ENCODE results near the gene ANKRD10.

Gene ANKRD10

DNA sequence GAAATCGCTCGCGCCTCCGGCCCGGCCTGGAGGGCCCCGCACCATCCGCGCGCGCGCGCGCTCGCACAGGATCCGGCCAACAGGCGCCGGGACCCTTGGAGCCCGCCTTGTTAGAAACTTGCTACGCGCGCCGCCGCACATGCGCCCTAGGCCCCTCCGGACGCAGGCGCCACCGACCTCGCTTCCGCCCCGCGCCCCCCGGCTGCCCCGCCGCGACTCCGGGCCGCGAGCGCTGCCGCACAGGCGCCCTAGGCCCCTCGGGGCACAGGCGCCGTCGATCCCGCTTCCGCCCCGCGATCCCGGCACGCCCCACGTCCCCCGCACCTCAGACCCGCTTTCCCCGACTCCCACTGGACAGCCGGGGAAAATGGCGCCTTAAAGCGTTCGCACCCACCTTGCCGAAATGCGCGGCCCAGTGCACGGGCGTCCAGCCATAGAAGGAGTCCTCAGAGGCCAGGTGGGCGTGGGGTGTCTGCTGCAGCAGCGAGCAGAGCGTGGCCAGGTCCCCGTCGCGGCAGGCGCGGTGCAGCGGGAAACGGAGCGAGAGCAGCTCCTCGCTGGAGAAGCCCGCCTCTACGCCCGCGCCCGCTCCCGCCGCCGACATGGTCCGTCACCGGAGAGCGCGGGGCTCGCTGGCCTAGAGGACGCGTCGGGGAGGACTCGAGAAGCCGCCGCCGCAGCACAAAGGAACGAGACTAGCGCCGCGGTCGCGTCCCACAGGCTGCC lies 375 bp downstream of the ANKRD10 start:
- DNase-seq = peak; percentile 81

- DNase-seq = no peak
Observed at GRCh38 chr13:110914081-110914330, 863 bp downstream of the ANKRD10 start.

DNA sequence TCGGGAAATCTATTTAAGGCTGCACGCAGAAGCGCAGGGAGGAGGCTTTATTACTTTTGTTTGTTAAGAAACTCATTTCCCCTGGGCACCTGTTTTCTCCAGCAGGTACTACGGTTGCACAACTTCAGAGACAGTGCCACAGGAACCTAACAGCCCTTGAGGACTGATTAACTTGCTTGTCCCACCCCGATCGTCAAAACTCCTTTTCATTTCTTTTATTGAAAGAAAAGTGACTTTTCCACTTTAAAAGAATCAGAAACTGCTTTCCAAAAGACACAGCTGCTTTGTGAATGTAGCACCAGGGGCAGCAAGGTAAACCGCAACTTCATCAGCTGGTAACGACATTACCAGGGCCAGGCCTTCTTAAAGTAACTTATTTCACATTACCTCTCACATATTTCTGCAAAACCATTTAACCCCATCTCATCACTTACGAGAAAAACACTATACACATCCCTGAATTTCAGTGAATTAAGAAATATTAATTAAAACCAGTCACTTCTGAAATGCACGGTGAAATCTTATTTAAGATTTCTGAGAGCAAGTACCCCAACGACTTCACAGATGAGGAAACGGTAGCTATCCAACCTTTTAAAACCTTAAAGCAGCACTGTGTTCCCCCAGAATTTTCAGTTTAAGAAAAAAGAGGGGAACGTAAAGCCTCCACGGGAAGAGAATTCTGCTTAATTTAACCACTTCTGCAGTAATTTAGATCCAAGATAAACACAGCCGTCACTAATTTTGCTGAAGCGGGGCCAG lies 1.4 kb downstream of the ANKRD10 start:
- no peak for DNase-seq

DNA sequence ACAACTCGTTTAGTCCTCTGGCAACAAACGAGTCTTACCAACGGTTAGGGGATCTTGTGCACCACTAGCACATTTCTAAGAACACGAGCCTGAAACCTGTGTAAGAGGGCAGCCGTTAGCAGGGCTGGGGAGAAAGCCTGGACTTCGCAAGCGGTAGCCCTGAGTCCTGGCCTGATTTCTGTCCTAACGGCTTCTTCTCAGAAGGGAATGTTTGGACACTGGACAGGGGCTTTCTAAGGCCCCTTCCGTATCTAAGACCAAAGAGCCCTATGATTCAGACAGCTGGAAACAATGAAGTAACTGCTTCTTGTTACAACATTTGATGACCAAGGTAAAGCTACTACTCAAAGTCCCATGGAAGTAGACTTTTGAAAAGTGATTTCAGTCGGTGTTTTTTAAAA lies 2.2 kb downstream of the ANKRD10 start:
- no peak for DNase-seq

DNA sequence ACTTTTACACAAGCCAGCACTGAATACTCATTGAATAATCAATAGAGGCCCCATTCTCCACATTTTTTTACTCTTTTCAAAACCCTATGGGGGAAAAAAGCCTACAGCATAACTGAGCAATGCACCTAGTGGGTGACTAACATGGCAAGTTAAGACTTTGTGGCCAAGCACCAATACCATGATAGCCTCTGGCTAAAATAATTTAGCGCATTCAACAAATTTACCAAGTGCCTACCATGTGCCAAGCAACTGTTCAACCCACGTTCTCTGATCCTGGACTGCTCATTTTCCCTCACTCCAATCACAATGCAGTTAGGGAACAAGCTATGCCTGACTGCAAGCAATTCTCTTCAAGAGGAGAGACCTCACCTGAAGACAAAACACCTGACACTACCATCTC lies 3.0 kb downstream of the ANKRD10 start:
- DNase-seq = no peak

DNA sequence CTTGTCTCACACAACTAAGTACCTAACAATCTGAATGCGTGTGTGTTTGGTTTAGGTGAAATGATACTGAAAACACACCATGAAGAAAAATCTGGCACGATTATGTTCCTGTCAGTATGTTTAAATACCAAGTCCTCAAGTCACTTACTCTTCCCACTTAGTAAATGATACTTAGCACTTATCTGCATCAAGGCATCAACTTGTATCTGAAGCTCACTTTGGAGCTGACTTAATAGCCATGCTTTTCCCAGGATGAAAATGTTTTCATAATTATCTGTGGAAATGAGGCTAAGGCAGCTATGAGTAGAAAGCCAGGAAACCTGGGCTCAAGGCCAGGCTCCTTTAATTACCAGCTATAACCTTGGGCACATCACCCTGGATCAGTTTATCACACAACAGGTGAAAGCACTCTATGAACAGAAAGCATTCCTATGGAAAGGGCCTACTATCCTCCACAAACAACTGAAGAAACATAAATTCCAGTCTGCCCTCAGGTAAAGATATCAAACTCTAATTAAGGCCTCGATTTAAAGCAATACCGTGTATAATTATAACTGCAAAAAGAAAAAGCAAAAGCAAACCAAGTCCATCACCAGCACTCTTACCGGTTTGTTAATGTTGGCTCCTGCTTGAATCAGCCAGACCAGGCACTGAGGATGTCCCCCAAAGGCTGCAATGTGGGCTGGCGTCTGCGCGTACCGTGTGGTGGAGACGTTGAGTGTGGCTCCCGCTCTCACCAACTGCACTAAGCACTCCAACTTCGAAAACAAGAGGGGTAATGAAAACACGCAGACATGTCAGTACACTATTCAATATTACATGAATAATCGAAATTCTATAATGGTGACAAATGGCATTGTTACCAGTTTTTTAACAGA lies 4.6 kb downstream of the ANKRD10 start:
- DNase-seq = no peak

DNA sequence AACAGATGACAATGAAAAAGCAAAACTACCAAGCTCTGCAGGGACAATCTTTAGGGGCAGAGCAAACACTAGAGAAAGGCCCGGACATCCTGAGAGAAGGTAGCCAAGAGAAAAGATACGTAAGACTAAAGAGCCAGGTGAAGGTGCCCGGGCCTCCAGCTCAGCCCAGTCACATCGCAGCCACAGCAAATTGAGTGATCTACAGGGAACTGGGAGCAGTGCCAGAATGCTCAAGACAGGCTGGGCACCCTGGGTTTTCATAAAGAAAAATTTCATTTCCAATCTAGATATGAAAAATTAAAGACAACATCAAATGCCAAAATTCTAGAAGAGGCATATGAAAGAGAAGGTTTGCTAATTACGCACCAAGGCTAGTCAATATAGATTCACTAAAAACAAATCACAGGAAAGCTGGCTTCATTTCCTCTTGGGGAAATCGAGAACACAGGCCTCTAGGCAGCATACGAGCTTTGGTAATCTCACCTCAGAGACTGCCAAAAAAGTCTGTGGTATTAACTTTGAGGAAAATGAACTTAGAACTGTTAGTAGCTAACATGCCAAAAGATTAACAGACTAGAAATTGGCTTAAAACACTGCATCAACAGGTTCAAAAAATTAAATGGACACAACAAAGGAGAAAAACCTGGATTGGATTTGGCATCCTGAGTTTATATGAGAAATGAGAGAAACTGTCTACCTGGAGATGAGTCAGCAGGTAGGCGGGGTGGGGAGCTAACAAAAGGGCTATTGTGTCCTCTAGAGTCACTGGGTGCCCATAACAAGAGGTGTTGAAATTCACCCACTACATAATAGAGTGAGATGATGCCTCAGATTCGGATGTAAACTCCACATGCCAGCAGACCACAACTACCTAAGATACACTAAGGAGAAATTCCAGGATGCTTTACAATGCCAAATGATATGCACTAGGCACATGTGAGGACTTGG lies 6.6 kb downstream of the ANKRD10 start:
- DNase-seq = no peak

DNA sequence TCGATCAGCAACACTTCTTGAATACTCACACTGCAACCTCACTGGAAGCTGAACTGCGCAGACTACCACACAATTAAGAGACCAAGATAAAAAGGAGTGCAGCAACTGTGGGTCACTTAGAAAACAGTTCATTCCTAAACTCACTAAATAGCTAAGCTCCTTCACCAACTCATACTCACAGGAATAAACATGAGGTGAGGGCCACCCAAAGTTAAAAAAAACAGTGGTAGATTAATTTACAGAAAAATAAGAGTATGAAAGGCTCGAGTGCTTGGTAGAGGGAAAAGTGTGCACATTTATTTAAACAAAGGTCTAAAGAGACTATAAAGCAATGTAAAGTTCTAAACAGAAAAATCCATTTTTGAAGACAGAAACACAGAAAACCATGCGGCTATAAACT lies 7.6 kb downstream of the ANKRD10 start:
- DNase-seq = no peak

DNA sequence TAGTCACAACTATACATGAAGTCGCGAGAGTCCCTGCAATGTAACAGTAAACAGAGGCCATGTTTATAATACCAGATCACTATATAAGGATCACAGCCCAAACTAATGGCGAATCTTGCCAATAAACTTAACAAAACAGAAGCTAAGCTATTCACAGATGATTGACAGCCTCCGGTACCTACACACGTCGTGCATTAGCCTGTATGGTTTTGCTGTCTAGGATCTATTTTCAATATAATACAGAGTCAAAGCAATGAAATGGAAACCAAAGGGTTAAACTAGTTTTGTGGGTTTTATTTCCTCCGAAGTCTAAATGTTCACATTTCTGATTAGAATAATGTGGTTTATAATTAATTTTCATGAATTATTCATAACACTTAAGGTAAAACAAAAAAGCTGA lies 10.1 kb downstream of the ANKRD10 start:
- DNase-seq = no peak

- no peak for DNase-seq
Observed at GRCh38 chr13:110902370-110902769, 12.5 kb downstream of the ANKRD10 start.

- DNase-seq = no peak
Observed at GRCh38 chr13:110897521-110897920, 17.3 kb downstream of the ANKRD10 start.

- DNase-seq = no peak
Observed at GRCh38 chr13:110897014-110897413, 17.9 kb downstream of the ANKRD10 start.

GRCh38 chr13:110894086-110894485 lies 20.8 kb downstream of the ANKRD10 start:
- no peak for DNase-seq

DNA sequence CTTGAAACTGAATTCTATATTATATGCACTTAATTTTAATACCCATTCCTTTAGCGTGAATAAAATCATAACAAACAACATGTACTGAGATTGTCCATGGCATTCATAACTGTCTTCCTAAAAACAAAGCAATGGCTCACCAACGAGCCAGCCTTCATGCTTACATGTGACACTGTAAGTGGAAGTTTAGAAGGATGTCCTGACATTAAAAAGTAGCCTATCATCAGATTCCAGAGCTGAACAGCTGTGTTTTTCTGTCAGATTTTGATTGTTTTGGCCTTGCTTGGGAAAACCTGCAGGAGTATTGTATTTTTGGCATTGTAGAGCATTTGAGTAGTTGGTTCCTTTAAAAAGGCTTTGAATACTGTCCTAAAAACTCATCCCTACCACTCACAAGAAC lies 21.3 kb downstream of the ANKRD10 start:
- no peak for DNase-seq

DNA sequence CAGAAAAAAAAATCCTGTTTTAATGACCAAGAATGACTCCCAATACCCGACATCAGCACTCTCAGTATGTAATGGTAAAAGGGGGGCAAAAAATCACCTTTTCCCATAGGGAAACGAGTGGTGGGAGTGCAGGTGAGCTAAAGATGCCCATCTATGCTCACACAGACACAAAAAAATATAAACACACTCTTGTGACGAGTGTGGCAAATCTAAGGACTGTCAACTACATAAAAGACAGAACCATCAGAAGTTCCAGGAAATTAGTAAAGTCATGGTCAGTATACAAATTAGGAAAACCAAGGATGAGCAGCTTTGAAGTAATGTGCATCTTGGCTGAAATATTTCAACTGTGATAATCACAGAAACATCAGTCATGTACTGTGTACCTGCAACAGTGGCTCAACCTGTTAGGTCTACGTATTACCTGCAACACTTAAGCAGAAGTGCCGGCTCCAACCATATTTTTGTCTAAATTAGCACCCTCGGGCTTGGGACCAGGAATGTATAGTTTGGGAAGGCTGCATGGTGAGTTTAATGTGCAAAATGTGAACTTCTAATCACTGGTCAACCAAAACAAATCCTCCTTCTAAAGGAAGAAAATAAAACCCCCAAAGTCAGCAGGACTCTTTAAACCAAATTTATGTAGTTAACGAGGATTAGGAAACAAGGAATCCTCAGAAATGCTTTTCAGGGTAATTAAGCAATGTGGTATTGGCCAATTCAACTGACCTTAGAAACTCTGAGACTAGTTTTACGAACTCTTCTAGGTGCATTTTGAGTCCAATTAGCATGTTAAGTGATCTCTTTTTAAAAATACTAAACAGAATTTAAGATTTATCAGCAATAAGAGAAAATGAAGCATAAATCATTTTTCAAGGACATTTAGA lies 24.3 kb downstream of the ANKRD10 start:
- DNase-seq = no peak

GRCh38 chr13:110888390-110888789 lies 26.5 kb downstream of the ANKRD10 start:
- DNase-seq = no peak

DNA sequence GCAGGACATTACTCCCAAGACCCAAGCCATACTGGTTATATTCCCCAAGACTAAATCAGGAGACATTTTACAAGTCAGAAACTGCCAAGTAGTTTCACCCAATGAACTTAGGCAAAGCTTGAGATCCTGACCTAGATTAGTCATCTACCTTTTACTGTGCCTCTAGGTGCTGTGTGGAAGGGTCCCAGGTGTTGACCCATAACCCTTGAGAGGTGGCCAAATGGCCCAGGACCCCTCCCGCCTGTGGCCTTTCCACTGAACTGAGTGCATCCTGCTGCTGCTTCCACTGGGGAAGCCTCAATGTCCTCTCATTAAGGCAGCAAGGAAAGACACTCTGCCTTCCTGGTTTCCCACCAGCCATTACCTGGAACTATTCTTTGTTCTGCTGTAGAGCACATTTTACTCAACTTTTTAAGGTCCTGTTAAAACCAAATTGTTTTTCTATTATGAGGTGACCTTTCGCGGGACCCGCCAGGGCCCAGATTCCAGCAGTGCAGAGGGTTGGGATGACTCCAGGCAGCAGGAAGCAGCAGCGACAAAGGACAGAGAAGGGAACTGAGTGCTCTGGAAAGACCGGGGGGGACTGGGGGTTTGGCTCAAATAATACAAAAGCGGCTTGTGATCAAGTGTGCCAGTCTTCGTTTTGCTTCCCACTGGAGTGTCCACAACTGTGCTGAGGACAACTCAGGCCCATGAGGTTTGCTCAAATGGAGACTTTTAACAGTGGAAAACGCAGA lies 27.1 kb downstream of the ANKRD10 start:
- DNase-seq = no peak

DNA sequence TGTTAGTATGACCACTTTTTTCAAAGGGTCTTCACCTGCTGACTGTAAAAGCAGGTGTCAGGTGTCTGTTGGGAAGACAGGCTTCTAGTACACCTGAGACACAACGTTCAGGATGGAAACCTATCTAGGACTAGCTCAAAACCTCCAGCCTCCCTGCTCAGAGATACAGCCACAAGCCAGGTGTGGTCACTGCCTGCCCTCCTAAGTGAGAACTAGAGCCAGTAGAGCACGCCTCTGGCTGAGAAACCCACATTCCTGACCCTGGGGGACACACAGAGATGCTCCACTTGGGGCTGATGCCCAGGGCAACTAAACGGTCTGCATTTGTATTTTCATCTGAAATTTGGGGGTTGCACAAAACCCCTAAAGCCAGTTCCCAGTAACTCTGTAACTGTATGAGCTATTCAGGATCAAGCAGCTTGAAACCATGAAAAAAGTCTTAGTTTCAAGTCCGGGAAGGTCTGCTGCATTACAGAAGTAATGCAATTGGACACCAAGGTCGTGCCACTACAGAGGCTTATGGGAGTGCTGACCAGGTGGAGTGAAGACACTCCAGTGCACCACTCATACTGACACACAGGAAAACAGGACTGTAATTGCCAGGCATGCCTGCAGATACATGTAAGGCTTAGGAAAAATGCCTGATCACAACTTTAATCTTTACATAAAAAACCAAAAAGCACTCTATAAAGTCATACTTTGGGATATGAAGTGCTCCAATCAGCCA lies 27.8 kb downstream of the ANKRD10 start:
- DNase-seq = no peak

DNA sequence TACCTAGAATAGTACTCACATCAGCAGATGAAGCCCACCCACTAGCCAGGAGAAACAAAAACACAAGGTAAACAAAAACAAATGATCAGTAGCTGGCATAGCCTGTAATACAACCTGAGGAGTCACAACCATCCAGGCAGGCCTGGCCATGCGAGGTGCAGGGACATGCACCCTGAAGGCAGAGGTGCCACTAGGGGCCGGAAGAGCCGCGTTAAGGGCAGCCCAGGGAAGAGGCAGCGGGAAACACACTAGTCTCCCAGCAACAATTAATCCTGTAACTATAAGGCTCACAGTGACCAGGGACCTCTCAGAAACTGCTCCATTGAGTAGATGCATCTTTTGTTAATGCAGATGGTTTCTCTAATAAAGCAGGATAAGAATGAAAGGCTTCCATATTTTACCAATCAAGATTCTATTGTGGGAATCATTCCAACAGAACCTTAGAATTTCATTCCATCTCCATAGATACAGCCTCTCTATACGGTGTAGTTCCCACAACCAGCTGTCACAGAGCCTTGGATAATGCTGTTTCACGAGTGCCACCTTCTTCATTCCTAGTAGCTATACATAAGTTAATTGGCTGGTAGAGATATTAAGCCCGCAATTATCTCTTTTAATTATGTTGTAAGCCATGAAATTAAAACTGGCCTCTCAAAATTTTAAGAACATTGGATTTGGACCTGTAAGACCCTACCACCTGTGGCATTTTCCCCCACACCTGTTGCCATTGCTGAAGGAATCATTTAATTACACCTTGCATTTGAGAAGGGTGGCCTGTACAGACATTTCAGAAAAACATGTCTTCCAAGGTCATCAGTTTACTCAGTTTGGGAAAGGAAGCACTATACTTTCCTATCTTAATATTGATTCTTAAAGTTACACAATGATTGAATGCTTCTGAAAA lies 28.7 kb downstream of the ANKRD10 start:
- no peak for DNase-seq
